AG04450 (cell line): ENCODE results near the gene SLC12A1. TPM values are rescaled to one million over a fixed set of nuclear protein-coding genes. Genes with fewer than 3 reads are reported as not detected.
"Not testable (repeated sequence)": the region's sequence is repeated elsewhere in the genome, so short reads cannot be mapped to it uniquely, and the experiment has no call there.

Source experiments
- CTCF ChIA-PET: fragments of 300-600, 350-600 bp; formaldehyde crosslinking; extraction: SDS; loops from one replicate; lab custom pipeline; 2022; ENCODE audit warnings: antibody characterized with exemption, inconsistent platforms; lab: Charles Lee
- POLR2A ChIA-PET: fragments of 350-600 bp; formaldehyde crosslinking; extraction: SDS; loops from one replicate; lab custom pipeline; 2021; ENCODE audit warnings: antibody characterized with exemption, inconsistent platforms; lab: Yijun Ruan, JAX
- DNase-seq: peaks from one replicate; pipeline ENCODE4 v3.0.0-alpha.2; 2011; ENCODE audit warnings: low read depth, low spot score
- H3K27ac ChIP-seq: one replicate; pipeline ENCODE4 v1.5.1; 2012; ENCODE audit warnings: low read depth, low read length, control low read depth
- H3K27me3 ChIP-seq: one replicate; pipeline ENCODE4 v1.6.0; 2012; ENCODE audit warnings: low read length; ENCODE audit not compliant: control insufficient read depth, insufficient read depth
- H3K4me3 ChIP-seq: 2 replicates; pipeline ENCODE4 v1.5.1; 2011; ENCODE audit warnings: mild to moderate bottlenecking, low read depth, low read length, control low read depth
- H3K9me3 ChIP-seq: 2 replicates; pipeline ENCODE4 v1.5.1; 2012; ENCODE audit warnings: low read length; ENCODE audit not compliant: control insufficient read depth, insufficient read depth
- polyA plus RNA-seq: library from polyadenylated mRNA; depleted of rRNA; stranded (reverse); fragments of >200 nt; gene quantifications from 2 replicates; pipeline ENCODE4 v1.2.3, GENCODE V29; 2011
- TF ChIP-seq, protein P1 (sequence below): IDR thresholded peaks from 2 replicates; pipeline ENCODE4 v1.5.1; 2011; ENCODE audit warnings: low read depth, low read length, control low read depth, inconsistent platforms

Gene SLC12A1
- polyA plus RNA-seq, 1 experiment, result not detected

DNA sequence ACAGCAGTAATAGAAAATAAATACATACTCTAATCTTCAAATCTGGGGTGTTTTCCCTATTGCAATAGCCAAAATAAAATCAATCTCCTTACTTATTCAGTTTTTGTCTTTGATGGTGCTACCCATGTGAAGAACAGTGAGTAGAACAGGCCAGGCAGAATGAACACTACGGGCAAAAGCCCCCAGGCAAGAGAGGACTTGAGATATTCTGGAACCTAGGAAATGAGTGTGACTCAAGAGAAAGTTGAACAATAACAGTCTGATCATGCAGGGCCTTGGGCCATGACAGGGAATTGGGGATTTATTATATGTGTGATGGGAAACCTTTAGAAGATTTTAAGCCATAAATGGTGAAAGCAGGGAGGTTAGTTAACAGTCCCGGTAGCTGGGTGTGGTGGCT lies 111.1 kb downstream of the SLC12A1 start:
- Histone ChIP-seq H3K9me3 (no peaks in the 10 kb centered on the region), H3K27ac (no peak overlapping the region), H3K4me3 (no peak overlapping the region), H3K27me3 (peaks cover 11% of the 10 kb centered on the region)
- ChIA-PET CTCF (no interaction called here), POLR2A (no interaction called here)
- TF ChIP-seq, protein P1, sequence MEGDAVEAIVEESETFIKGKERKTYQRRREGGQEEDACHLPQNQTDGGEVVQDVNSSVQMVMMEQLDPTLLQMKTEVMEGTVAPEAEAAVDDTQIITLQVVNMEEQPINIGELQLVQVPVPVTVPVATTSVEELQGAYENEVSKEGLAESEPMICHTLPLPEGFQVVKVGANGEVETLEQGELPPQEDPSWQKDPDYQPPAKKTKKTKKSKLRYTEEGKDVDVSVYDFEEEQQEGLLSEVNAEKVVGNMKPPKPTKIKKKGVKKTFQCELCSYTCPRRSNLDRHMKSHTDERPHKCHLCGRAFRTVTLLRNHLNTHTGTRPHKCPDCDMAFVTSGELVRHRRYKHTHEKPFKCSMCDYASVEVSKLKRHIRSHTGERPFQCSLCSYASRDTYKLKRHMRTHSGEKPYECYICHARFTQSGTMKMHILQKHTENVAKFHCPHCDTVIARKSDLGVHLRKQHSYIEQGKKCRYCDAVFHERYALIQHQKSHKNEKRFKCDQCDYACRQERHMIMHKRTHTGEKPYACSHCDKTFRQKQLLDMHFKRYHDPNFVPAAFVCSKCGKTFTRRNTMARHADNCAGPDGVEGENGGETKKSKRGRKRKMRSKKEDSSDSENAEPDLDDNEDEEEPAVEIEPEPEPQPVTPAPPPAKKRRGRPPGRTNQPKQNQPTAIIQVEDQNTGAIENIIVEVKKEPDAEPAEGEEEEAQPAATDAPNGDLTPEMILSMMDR, result no peak
- no peak for DNase-seq

DNA sequence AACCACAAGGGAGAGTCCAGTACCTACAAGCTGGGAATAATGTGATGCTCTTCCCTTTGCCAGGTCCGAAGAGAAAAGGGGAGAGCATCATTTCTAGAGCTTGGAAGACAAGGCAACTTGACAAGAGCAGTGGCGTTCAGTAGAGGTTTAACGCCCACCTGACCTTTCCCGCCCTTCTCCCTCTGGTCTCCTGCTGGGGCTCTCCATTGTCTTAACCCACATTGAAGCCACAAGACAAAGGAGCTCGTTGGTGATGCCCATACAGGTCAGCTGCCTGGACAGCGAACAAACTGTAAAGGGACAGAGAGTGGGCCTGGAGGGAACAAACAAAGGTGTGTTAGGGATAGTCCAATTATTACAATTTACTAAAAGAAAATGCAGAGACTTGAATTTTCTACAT lies 112.0 kb downstream of the SLC12A1 start:
- peaks cover 11% of the 10 kb centered on the region for H3K27me3 ChIP-seq
- TF ChIP-seq, protein P1, result no peak
- CTCF ChIA-PET, result no interaction called here

DNA sequence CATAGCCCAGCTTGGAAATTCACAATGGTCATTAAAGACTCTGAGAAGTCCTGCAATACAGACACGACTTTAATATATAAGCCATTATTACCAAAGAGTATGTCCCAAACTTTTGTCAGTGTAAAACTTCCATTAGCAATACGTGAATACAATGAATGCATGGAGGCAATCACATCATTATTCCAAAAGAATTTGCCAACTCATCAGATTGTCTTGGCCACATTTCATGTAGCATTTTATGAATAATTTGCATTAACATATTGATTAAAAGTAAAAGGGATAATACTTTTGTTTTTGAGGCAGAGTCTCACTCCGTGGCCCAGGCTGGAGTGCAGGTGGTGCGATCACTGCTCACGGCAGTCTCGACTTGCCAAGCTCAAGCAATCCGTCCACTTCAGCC lies 117.2 kb downstream of the SLC12A1 start:
- Histone ChIP-seq H3K27me3 (peaks cover 8% of the 10 kb centered on the region), H3K9me3 (no peaks in the 10 kb centered on the region), H3K4me3 (no peak overlapping the region), H3K27ac (no peak overlapping the region)
- CTCF ChIA-PET, result no interaction called here
- no peak for DNase-seq
- TF ChIP-seq, protein P1, result no peak
- POLR2A ChIA-PET, result no interaction called here

More for the DNA sequence above, 112.0 kb downstream of the SLC12A1 start:
- Histone ChIP-seq H3K4me3 (no peak overlapping the region), H3K27ac (no peak overlapping the region), H3K9me3 (no peaks in the 10 kb centered on the region)
- no peak for DNase-seq
- POLR2A ChIA-PET, result no interaction called here

DNA sequence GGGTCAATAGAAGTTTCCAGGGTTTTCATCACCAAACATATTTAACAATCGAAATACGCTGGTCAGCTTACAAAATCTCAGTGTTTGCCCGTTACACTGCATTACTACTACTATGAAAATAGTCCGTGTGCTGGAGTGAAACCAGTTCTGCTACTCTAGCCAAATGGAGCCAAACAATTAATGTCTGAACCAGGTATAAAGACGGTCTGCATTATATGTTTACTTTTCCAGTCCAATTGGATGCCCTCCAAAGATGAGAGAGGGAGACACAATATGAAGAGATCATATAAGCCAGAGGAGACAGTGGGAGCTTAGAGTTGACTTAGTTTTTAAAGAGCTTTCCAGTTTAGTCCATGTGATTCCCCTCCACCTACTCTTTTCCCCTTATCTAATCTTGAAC lies 118.8 kb downstream of the SLC12A1 start:
- Histone ChIP-seq H3K27ac (no peak overlapping the region), H3K9me3 (no peaks in the 10 kb centered on the region), H3K4me3 (no peak overlapping the region), H3K27me3 (peaks cover 4% of the 10 kb centered on the region)
- DNase-seq, result no peak
- CTCF ChIA-PET, result interaction anchor here (0.8 kb wide), 1 partner anchor 1130 kb away, joined by 3 read pairs; no protein-coding TSS in a partner anchor
- TF ChIP-seq, protein P1, result no peak
- POLR2A ChIA-PET, result no interaction called here

DNA sequence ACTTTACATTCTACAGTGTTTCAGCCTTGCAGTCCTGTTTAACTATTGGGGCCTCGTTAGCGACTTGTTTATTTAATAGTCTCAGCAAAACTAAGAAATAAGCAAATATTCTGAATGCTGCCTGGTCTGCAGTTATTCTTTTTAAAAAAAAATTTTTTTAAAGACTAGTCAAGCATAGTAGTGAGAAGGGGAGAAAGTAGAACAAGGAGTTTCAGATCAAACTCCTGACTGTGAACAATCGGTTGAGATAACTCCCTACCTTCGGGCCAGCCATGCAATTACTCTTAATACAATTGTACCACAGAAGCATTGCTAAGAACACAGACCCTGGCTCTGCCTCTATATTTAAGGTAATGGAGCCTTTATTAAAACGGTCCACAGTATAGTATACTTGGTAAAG lies 119.3 kb downstream of the SLC12A1 start:
- POLR2A ChIA-PET, result no interaction called here
- no peak for DNase-seq
- TF ChIP-seq, protein P1, result no peak
- no peak overlapping the region for H3K4me3 ChIP-seq
- H3K27me3 ChIP-seq, result no peaks in the 10 kb centered on the region
- H3K27ac ChIP-seq, result no peak overlapping the region
- CTCF ChIA-PET, result no interaction called here
- H3K9me3 ChIP-seq, result no peaks in the 10 kb centered on the region

DNA sequence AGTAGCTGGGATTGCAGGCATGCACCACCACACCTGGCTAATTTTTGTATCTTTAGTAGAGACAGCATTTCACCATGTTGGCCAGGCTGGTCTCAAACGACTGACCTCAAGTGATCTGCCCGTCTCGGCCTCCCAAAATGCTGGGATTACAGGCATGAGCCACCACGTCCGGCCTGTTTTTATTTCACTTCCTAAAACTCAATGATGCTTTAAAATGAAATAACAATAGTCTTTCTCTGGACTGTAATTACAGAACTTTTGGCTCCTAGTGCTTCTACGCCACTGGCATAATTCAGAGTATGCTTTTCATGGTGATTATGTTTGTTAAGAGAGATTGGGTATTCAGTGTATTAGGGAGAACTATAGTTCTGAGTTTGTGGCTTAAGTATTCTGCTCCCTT lies 120.1 kb downstream of the SLC12A1 start:
- H3K4me3 ChIP-seq, H3K27ac ChIP-seq, CTCF ChIA-PET, H3K9me3 ChIP-seq, POLR2A ChIA-PET, H3K27me3 ChIP-seq, DNase-seq: not testable (repeated sequence)
